Measurements from ENCODE around the gene ERFE. TPM values are rescaled to one million over a fixed set of nuclear protein-coding genes. Genes with fewer than 3 reads are reported as not detected.

Gene ERFE
- total RNA-seq, 1 donor from 2014 or later, result 2.6 TPM

GRCh38 chr2:238125127-238125885, 33.5 kb upstream of the ERFE start:
- no peak for DNase-seq (ENCODE audit: low read depth, low spot score)
- Mint-ChIP-seq H3K27ac (ENCODE audit: unreplicated experiment) (no peak overlapping the region), H3K4me1 (no peaks in the 10 kb centered on the region), H3K4me3 (no peak overlapping the region), H3K36me3 (ENCODE audit: low read depth) (no peaks in the 10 kb centered on the region), H3K9me3 (no peaks in the 10 kb centered on the region), H3K27me3 (ENCODE audit: low read depth) (no peaks in the 10 kb centered on the region)
- TF ChIP-seq CTCF (conservative IDR thresholded peaks at IDR 0.05), result no peak

- no peaks in the 10 kb centered on the region for H3K36me3 Mint-ChIP-seq (ENCODE audit: low read depth)
- H3K4me3 Mint-ChIP-seq, result no peak overlapping the region
- DNase-seq (ENCODE audit: low read depth, low spot score), result no peak
- no peaks in the 10 kb centered on the region for H3K4me1 Mint-ChIP-seq
- no peaks in the 10 kb centered on the region for H3K27me3 Mint-ChIP-seq (ENCODE audit: low read depth)
- TF ChIP-seq CTCF (conservative IDR thresholded peaks at IDR 0.05), result no peak
- no peak overlapping the region for H3K27ac Mint-ChIP-seq (ENCODE audit: unreplicated experiment)
- no peaks in the 10 kb centered on the region for H3K9me3 Mint-ChIP-seq
Observed at GRCh38 chr2:238126338-238126737, 32.4 kb upstream of the ERFE start.

GRCh38 chr2:238126775-238127164, 32.0 kb upstream of the ERFE start:
- H3K36me3 Mint-ChIP-seq (ENCODE audit: low read depth), result no peaks in the 10 kb centered on the region

GRCh38 chr2:238127165-238128060, 31.4 kb upstream of the ERFE start:
- H3K27ac Mint-ChIP-seq (ENCODE audit: unreplicated experiment), result peak overlapping the region; percentile 30
- no peak for TF ChIP-seq CTCF (conservative IDR thresholded peaks at IDR 0.05)
- H3K4me3 Mint-ChIP-seq, result no peak overlapping the region
- H3K36me3 Mint-ChIP-seq (ENCODE audit: low read depth), result no peaks in the 10 kb centered on the region
- DNase-seq (ENCODE audit: low read depth, low spot score), result no peak
- no peaks in the 10 kb centered on the region for H3K9me3 Mint-ChIP-seq
- H3K4me1 Mint-ChIP-seq, result no peaks in the 10 kb centered on the region
- H3K27me3 Mint-ChIP-seq (ENCODE audit: low read depth), result no peaks in the 10 kb centered on the region

More at GRCh38 chr2:238126775-238127164, 32.0 kb upstream of the ERFE start:
- Mint-ChIP-seq H3K27me3 (ENCODE audit: low read depth) (no peaks in the 10 kb centered on the region), H3K9me3 (no peaks in the 10 kb centered on the region), H3K27ac (ENCODE audit: unreplicated experiment) (no peak overlapping the region), H3K4me3 (no peak overlapping the region), H3K4me1 (no peaks in the 10 kb centered on the region)
- no peak for DNase-seq (ENCODE audit: low read depth, low spot score)
- TF ChIP-seq CTCF (conservative IDR thresholded peaks at IDR 0.05), result no peak

GRCh38 chr2:238128061-238128440, 30.7 kb upstream of the ERFE start:
- Mint-ChIP-seq H3K4me3 (no peak overlapping the region), H3K9me3 (no peaks in the 10 kb centered on the region), H3K27ac (ENCODE audit: unreplicated experiment) (no peak overlapping the region), H3K36me3 (ENCODE audit: low read depth) (no peaks in the 10 kb centered on the region), H3K4me1 (no peaks in the 10 kb centered on the region), H3K27me3 (ENCODE audit: low read depth) (no peaks in the 10 kb centered on the region)
- DNase-seq (ENCODE audit: low read depth, low spot score), result no peak
- TF ChIP-seq CTCF (conservative IDR thresholded peaks at IDR 0.05), result no peak

Data from neural crest cell (in vitro differentiated cells).